COLO668 (cell line): ENCODE data around the gene LIME1.

Experiments
- DNase-seq: peaks from one replicate; lab custom pipeline; 2025; ENCODE audit not compliant: unreplicated experiment; lab: John Stamatoyannopoulos, UW

LIME1 gene

GRCh38 chr20:63737945-63738686 lies 1.7 kb downstream of the LIME1 start:
- DNase-seq: no peak

- peak; percentile 25 for DNase-seq
Measured at GRCh38 chr20:63738687-63739129, 2.2 kb downstream of the LIME1 start.

GRCh38 chr20:63739130-63740069 lies 2.9 kb downstream of the LIME1 start, which contains the start of gene SLC2A4RG:
Gene SLC2A4RG, plus strand, starts transcription at chr20:63739776. Its CDS starts 137 bp downstream, at chr20:63739913.
- peak; percentile 86 for DNase-seq

- peak; percentile 56 for DNase-seq
Measured at GRCh38 chr20:63740070-63740626, 3.7 kb downstream of the LIME1 start.

- DNase-seq: peak; percentile 84
Measured at GRCh38 chr20:63740627-63741353, 4.3 kb downstream of the LIME1 start.

GRCh38 chr20:63741354-63741675 lies 4.9 kb downstream of the LIME1 start:
- no peak for DNase-seq

- DNase-seq: no peak
Measured at GRCh38 chr20:63741676-63742380, 5.4 kb downstream of the LIME1 start.

- no peak for DNase-seq
Measured at GRCh38 chr20:63742381-63743024, 6.0 kb downstream of the LIME1 start.

GRCh38 chr20:63743210-63743970 lies 6.9 kb downstream of the LIME1 start:
- no peak for DNase-seq

GRCh38 chr20:63744158-63744557 lies 7.7 kb downstream of the LIME1 start:
- no peak for DNase-seq

GRCh38 chr20:63744574-63745423 lies 8.3 kb downstream of the LIME1 start:
- no peak for DNase-seq

- no peak for DNase-seq
Measured at GRCh38 chr20:63745424-63745805, 9.0 kb downstream of the LIME1 start.

GRCh38 chr20:63745961-63746731 lies 9.7 kb downstream of the LIME1 start:
- DNase-seq: no peak

GRCh38 chr20:63746751-63747315 lies 10.4 kb downstream of the LIME1 start:
- DNase-seq: no peak

- DNase-seq: no peak
Measured at GRCh38 chr20:63747622-63748069, 11.2 kb downstream of the LIME1 start.

GRCh38 chr20:63748070-63748933 lies 11.8 kb downstream of the LIME1 start:
- DNase-seq: no peak
